H1 (cell line): ENCODE measurements around the gene CAPN1. TPM values are rescaled to one million over a fixed set of nuclear protein-coding genes. Genes with fewer than 3 reads are reported as not detected.

Source experiments
- CTCF ChIA-PET: fragments of 300-600 bp; sonication (Branson Sonifier 250); formaldehyde crosslinking; loops from one replicate; lab custom pipeline; 2021; ENCODE audit not compliant: partially characterized antibody; lab: Charles Lee
- POLR2A ChIA-PET: fragments of 300-600 bp; sonication (Branson Sonifier 250); formaldehyde crosslinking; loops from one replicate; lab custom pipeline; 2021; ENCODE audit warnings: inconsistent platforms; ENCODE audit not compliant: partially characterized antibody; lab: Charles Lee
- DNase-seq, 2 experiments: peaks; one replicate each; pipeline versions ENCODE4 v3.0.0 to v3.0.0-alpha.2; 2010 to 2022; ENCODE audit warnings: low spot score in 2 of 2, low read depth in 1 of 2, mixed read lengths in 1 of 2
- FAIRE-seq: peaks from 2 replicates; lab custom pipeline; 2011; peaks lifted over from hg19 to GRCh38; lab: Jason Lieb, UNC
- H2AFZ ChIP-seq: 2 replicates; pipeline ENCODE4 v1.8.1; 2012; ENCODE audit warnings: low read length, inconsistent platforms
- H2AK5ac ChIP-seq: 2 replicates; pipeline ENCODE4 v1.6.1; 2013; ENCODE audit warnings: low read depth, low read length
- H2BK120ac ChIP-seq: replicated peaks from 2 replicates; pipeline ENCODE3; 2013; ENCODE audit warnings: low read depth, low read length, inconsistent platforms
- H2BK12ac ChIP-seq: 2 replicates; pipeline ENCODE4 v1.6.1; 2013; ENCODE audit warnings: low read depth, low read length
- H2BK15ac ChIP-seq: 2 replicates; pipeline ENCODE4 v1.6.1; 2013; ENCODE audit warnings: low read length
- H2BK20ac ChIP-seq: 2 replicates; pipeline ENCODE4 v1.6.1; 2013; ENCODE audit warnings: low read length
- H2BK5ac ChIP-seq: 2 replicates; pipeline ENCODE4 v1.6.1; 2013; ENCODE audit warnings: low read depth, low read length
- H3K14ac ChIP-seq: 2 replicates; pipeline ENCODE4 v1.6.1; 2013; ENCODE audit warnings: inconsistent platforms; ENCODE audit not compliant: insufficient read length
- H3K18ac ChIP-seq: 2 replicates; pipeline ENCODE4 v1.6.1; 2013; ENCODE audit warnings: low read length; ENCODE audit errors: extremely low read depth
- H3K23ac ChIP-seq: 2 replicates; pipeline ENCODE4 v1.6.1; 2013; ENCODE audit warnings: inconsistent platforms; ENCODE audit not compliant: insufficient read length
- H3K23me2 ChIP-seq: 2 replicates; pipeline ENCODE4 v1.6.1; 2013; ENCODE audit warnings: low read depth, low read length
- H3K27ac ChIP-seq: 2 replicates; pipeline ENCODE4 v1.6.1; 2011; ENCODE audit warnings: low read depth, low read length, inconsistent platforms
- H3K27me3 ChIP-seq, 4 experiments: replicated peaks in 1 of 4; 1 replicate in 1 of 4; 2 replicates in 3 of 4; pipeline versions ENCODE4 v1.6.1 to v1.8.1; 2011 to 2013; ENCODE audit warnings: low read length in 3 of 4, mild to moderate bottlenecking in 3 of 4, inconsistent platforms in 2 of 4, mixed read lengths in 2 of 4, moderate library complexity in 1 of 4; ENCODE audit not compliant: control insufficient read depth in 3 of 4, insufficient read depth in 3 of 4; ENCODE audit errors: extremely low read depth in 1 of 4
- H3K36me3 ChIP-seq, 4 experiments: 2 replicates each; pipeline versions ENCODE4 v1.6.1 to v1.8.1; 2011 to 2013; ENCODE audit warnings: mild to moderate bottlenecking in 4 of 4, low read length in 3 of 4, moderate library complexity in 2 of 4, control low read depth in 1 of 4, inconsistent platforms in 1 of 4; ENCODE audit not compliant: insufficient read depth in 4 of 4, control insufficient read depth in 2 of 4
- H3K4ac ChIP-seq: replicated peaks from 2 replicates; pipeline ENCODE3; 2013; ENCODE audit warnings: low read length, low read depth, mixed read lengths, inconsistent platforms; ENCODE audit not compliant: insufficient read length
- H3K4me1 ChIP-seq, 4 experiments: replicated peaks in 1 of 4; 1 replicate in 1 of 4; 2 replicates in 3 of 4; pipeline versions ENCODE4 v1.6.1 to v1.8.1; 2011 to 2013; ENCODE audit warnings: low read length in 3 of 4, inconsistent platforms in 2 of 4, mixed read lengths in 1 of 4; ENCODE audit not compliant: insufficient read depth in 4 of 4, control insufficient read depth in 3 of 4
- H3K4me2 ChIP-seq, 2 experiments: 2 replicates each; pipeline versions ENCODE4 v1.6.1 to v1.8.1; 2011 to 2013; ENCODE audit warnings: low read depth in 2 of 2, low read length in 2 of 2, control low read depth in 1 of 2, inconsistent platforms in 1 of 2, mild to moderate bottlenecking in 1 of 2; ENCODE audit not compliant: insufficient read depth in 1 of 2
- H3K4me3 ChIP-seq, 4 experiments: fragments of 200-600, 300-600 bp in 1 of 4; sonication (generic), shearing (Covaris generic), sonication (Bioruptor Twin) in 1 of 4; 2 replicates each; pipeline versions ENCODE4 v1.5.1 to v1.8.1; 2011 to 2016; ENCODE audit warnings: low read length in 4 of 4, low read depth in 3 of 4, control low read depth in 2 of 4, inconsistent platforms in 2 of 4, mild to moderate bottlenecking in 2 of 4, mixed read lengths in 1 of 4, moderate library complexity in 1 of 4; ENCODE audit not compliant: insufficient read depth in 2 of 4; ENCODE audit errors: extremely low read depth in 1 of 4
- H3K56ac ChIP-seq: replicated peaks from 2 replicates; pipeline ENCODE3; 2013; ENCODE audit warnings: low read depth, mild to moderate bottlenecking, mixed read lengths, low read length, inconsistent platforms; ENCODE audit not compliant: insufficient read length
- H3K79me1 ChIP-seq: 2 replicates; pipeline ENCODE4 v1.6.1; 2013; ENCODE audit warnings: low read depth, low read length, control low read depth
- H3K79me2 ChIP-seq, 2 experiments: 2 replicates each; pipeline versions ENCODE4 v1.6.1 to v1.8.1; 2012 to 2013; ENCODE audit warnings: low read length in 2 of 2, mild to moderate bottlenecking in 2 of 2, inconsistent platforms in 1 of 2; ENCODE audit not compliant: insufficient read depth in 2 of 2, control insufficient read depth in 1 of 2
- H3K9ac ChIP-seq, 4 experiments: replicated peaks in 1 of 4; 1 replicate in 1 of 4; 2 replicates in 3 of 4; pipeline versions ENCODE4 v1.6.1 to v1.8.1; 2011 to 2013; ENCODE audit warnings: low read depth in 3 of 4, low read length in 3 of 4, control low read depth in 2 of 4, mild to moderate bottlenecking in 2 of 4, moderate library complexity in 2 of 4, inconsistent platforms in 1 of 4; ENCODE audit errors: extremely low read depth in 1 of 4
- H3K9me3 ChIP-seq, 2 experiments: 2 replicates each; pipeline versions ENCODE4 v1.6.1 to v1.8.1; 2012 to 2013; ENCODE audit warnings: mild to moderate bottlenecking in 2 of 2, moderate library complexity in 2 of 2, control low read depth in 1 of 2, inconsistent platforms in 1 of 2, low read depth in 1 of 2, low read length in 1 of 2, mixed read lengths in 1 of 2; ENCODE audit not compliant: insufficient read depth in 2 of 2
- H4K20me1 ChIP-seq, 2 experiments: replicated peaks in 1 of 2; 2 replicates each; pipeline versions ENCODE3 to v1.8.1; 2011 to 2013; ENCODE audit warnings: inconsistent platforms in 2 of 2, low read length in 2 of 2, mild to moderate bottlenecking in 1 of 2; ENCODE audit not compliant: insufficient read depth in 2 of 2, control insufficient read depth in 1 of 2
- H4K5ac ChIP-seq: 2 replicates; pipeline ENCODE4 v1.6.1; 2013; ENCODE audit warnings: low read length, low read depth, mixed read lengths, inconsistent platforms; ENCODE audit not compliant: insufficient read length
- H4K8ac ChIP-seq: 2 replicates; pipeline ENCODE4 v1.8.0; 2013; ENCODE audit warnings: mild to moderate bottlenecking, moderate library complexity, low read length, inconsistent platforms; ENCODE audit not compliant: insufficient read depth; ENCODE audit errors: extremely low read depth
- H4K91ac ChIP-seq: replicated peaks from 2 replicates; pipeline ENCODE3; 2013; ENCODE audit warnings: low read length, mixed read lengths, inconsistent platforms; ENCODE audit not compliant: insufficient read length
- BRCA1 ChIP-seq: IDR thresholded peaks from 2 replicates; pipeline ENCODE4 v1.6.1; 2012; ENCODE audit warnings: low read depth, low read length, improper control_type of control experiment
- POU5F1 ChIP-seq: IDR thresholded peaks from 2 replicates; pipeline ENCODE4 v1.6.1; 2011; ENCODE audit warnings: low read depth, mild to moderate bottlenecking, low read length, moderate library complexity
- SIX5 ChIP-seq: IDR thresholded peaks from 2 replicates; pipeline ENCODE4 v1.6.1; 2011; ENCODE audit warnings: mild to moderate bottlenecking, low read depth, low read length
- WGBS, 2 experiments: shearing (Covaris generic) in 1 of 2; methylation state at CpG; one replicate each; pipeline versions ENCODE4 v1.1.6 to v1.1.7; 2013 to 2015; ENCODE audit warnings: low lambda C conversion rate in 2 of 2, mixed read lengths in 2 of 2, inconsistent platforms in 1 of 2, low coverage in 1 of 2, missing lambda C conversion rate in 1 of 2; ENCODE audit not compliant: insufficient replicate concordance in 2 of 2, insufficient coverage in 1 of 2, insufficient read length in 1 of 2; ENCODE audit errors: extremely low coverage in 1 of 2, missing lambda C conversion rate in 1 of 2; 5-methylcytosine and 5-hydroxymethylcytosine counted together
- polyA plus RNA-seq, 7 experiments: library from polyadenylated mRNA; depleted of rRNA in 3 of 7; stranded (reverse) in 5 of 7; unstranded in 2 of 7; fragments of >200 nt in 5 of 7; fragments of 200-250 nt in 2 of 7; gene quantifications; 1 replicate in 5 of 7; 2 replicates in 1 of 7; 4 replicates in 1 of 7; pipeline versions ENCODE4 v1.2.1 to v1.2.3, GENCODE V29; 2011 to 2013; ENCODE audit warnings: missing spikeins in 2 of 7, mixed read lengths in 2 of 7
- total RNA-seq: library from RNA; stranded (reverse); fragmentation: NEBNext Ultra II Directional; extraction: Animal tissue kit (Norgen Biotek cat#: 25700); gene quantifications from 2 replicates; pipeline ENCODE4 v1.2.1, GENCODE V29; 2021

The CAPN1 gene
- total and polyA plus RNA-seq, 2 of the 8 experiments (the other 6 are each of a cell fraction or from before 2014, with no cell fraction given), result 194 to 233 TPM

DNA sequence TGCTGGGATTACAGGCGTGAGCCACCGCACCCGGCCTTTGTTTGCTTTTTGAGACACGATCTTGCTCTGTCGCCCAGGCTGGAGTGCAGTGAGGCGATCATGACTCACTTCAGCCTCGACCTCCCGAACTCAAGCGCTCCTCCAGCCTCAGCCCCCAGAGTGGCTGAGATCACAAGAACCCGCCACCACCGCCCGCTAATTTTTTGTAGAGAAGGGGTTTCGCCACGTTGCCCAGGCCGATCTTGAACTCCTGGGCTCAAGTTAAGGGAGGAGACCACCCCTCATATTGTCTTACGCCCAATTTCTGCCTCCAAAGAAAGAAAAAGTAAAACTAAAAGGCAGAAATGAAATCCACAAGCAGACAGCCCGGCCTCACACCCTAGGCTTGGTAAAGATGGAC is 78.6 kb downstream of the CAPN1 start:
- H3K23ac ChIP-seq, result no peak overlapping the region
- H4K5ac ChIP-seq, result no peak overlapping the region
- no peak overlapping the region for H3K4me2 ChIP-seq
- H2AK5ac ChIP-seq, result no peak overlapping the region
- no peak overlapping the region for H3K18ac ChIP-seq
- no peak for DNase-seq
- H2BK20ac ChIP-seq, result no peak overlapping the region
- H3K27me3 ChIP-seq, result no peaks in the 10 kb centered on the region
- no peak overlapping the region for H4K91ac ChIP-seq
- no peak overlapping the region for H3K4me3 ChIP-seq
- CTCF ChIA-PET, result interaction anchor here (1.1 kb wide), 1 partner anchor 12 kb away, joined by 3 read pairs; no protein-coding TSS in a partner anchor
- no peak overlapping the region for H2BK5ac ChIP-seq
- TF ChIP-seq POU5F1 (no peak), SIX5 (no peak), BRCA1 (no peak)
- WGBS, 2 experiments, result 97% methylated on average over 17 of the region's 17 CpGs; no CpG with 5 or more reads in 1 of the 2 experiments
- POLR2A ChIA-PET, result no interaction called here
- no peaks in the 10 kb centered on the region for H3K9me3 ChIP-seq
- H3K4ac ChIP-seq, result no peak overlapping the region
- H3K56ac ChIP-seq, result no peak overlapping the region
- no peak overlapping the region for H3K27ac ChIP-seq
- H3K4me1 ChIP-seq, result peaks cover 0 to 3% (median under 1%) of the 10 kb centered on the region in 4 experiments; a peak in 2 of 7 replicates
- no peak overlapping the region for H2BK15ac ChIP-seq
- H3K79me2 ChIP-seq, result peaks cover 5 to 16% of the 10 kb centered on the region in 2 experiments
- H2BK12ac ChIP-seq, result no peak overlapping the region
- no peak overlapping the region for H2AFZ ChIP-seq
- FAIRE-seq, result no peak
- H3K79me1 ChIP-seq, result peaks cover 5% of the 10 kb centered on the region
- H3K23me2 ChIP-seq, result peaks cover 18% of the 10 kb centered on the region
- H2BK120ac ChIP-seq, result no peak overlapping the region
- H4K8ac ChIP-seq, result no peak overlapping the region
- H3K36me3 ChIP-seq, result no peaks in the 10 kb centered on the region
- H4K20me1 ChIP-seq, result no peaks in the 10 kb centered on the region
- no peak overlapping the region for H3K9ac ChIP-seq
- H3K14ac ChIP-seq, result no peak overlapping the region
